ENCODE data around the gene TASOR2. TPM values are rescaled to one million over a fixed set of nuclear protein-coding genes. Genes with fewer than 3 reads are reported as not detected.

TASOR2 gene
- total and polyA plus RNA-seq, 9 donors: 21.9 to 51.3 (median 30.1) TPM

DNA sequence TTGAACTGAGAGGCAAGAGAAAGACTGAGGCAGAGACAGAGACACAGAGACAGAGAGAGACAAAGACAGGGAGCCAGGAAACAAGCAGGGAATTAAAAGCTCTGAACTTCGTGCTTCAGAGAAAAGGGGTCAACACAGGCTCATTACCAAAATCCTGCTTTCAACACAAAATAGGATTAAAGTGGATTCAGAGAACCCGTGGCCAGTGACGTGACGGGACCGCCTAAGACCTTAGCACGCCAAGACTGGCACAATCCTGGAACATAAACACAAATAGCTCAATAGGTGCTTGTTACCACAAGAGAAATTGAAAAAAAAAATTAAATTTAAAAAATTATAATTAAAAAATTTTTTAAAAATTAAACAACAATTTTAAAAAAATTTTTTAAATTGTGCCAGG lies 39.7 kb upstream of the TASOR2 start:
- peak overlapping the region; percentile 88 for H3K27ac ChIP-seq (ENCODE audit: low read length)
- H3K4me3 ChIP-seq (ENCODE audit: low read length): no peak overlapping the region
- DNase-seq: no peak
- H3K9me3 ChIP-seq (replicated peaks; ENCODE audit: control insufficient read depth, low read depth, low read length): no peaks in the 10 kb centered on the region
- no CpG with 5 or more reads among the region's 6 CpGs for WGBS (ENCODE audit: insufficient coverage)
- peaks cover 42% of the 10 kb centered on the region for H3K36me3 ChIP-seq (ENCODE audit: control insufficient read depth, insufficient read depth, low read length)
- H3K27me3 ChIP-seq (ENCODE audit: control insufficient read depth, insufficient read depth, low read length): no peaks in the 10 kb centered on the region
- H3K4me1 ChIP-seq (ENCODE audit: control insufficient read depth, insufficient read depth, low read length): peaks cover 22% of the 10 kb centered on the region

DNA sequence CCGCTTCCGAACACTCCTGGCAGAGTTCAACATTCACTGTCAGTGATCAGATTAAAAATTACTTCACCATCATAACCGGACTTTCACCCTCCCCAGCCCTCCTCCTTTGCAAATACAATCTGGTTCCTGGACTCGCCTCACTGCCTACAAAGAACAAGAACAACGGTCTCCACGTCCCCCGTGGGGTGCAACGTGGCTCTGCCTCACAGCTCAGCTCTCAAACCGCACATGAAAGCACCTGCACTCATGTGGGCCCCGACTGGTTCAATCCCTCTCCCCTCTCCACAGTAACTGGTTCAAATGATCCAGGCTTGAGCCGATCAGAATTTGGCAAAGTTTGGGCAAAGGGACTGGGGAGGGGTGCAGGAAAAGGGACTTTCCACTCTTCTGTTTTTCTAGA lies 39.3 kb upstream of the TASOR2 start:
- H3K36me3 ChIP-seq (ENCODE audit: control insufficient read depth, insufficient read depth, low read length): peaks cover 37% of the 10 kb centered on the region
- no peaks in the 10 kb centered on the region for H3K9me3 ChIP-seq (replicated peaks; ENCODE audit: control insufficient read depth, low read depth, low read length)
- peaks cover 25% of the 10 kb centered on the region for H3K4me1 ChIP-seq (ENCODE audit: control insufficient read depth, insufficient read depth, low read length)
- H3K27ac ChIP-seq (ENCODE audit: low read length): peak overlapping the region; percentile 37
- peak; percentile 64 for DNase-seq
- no peak overlapping the region for H3K4me3 ChIP-seq (ENCODE audit: low read length)
- no peaks in the 10 kb centered on the region for H3K27me3 ChIP-seq (ENCODE audit: control insufficient read depth, insufficient read depth, low read length)
- WGBS (ENCODE audit: insufficient coverage): 58% methylated on average over 9 of the region's 11 CpGs

DNA sequence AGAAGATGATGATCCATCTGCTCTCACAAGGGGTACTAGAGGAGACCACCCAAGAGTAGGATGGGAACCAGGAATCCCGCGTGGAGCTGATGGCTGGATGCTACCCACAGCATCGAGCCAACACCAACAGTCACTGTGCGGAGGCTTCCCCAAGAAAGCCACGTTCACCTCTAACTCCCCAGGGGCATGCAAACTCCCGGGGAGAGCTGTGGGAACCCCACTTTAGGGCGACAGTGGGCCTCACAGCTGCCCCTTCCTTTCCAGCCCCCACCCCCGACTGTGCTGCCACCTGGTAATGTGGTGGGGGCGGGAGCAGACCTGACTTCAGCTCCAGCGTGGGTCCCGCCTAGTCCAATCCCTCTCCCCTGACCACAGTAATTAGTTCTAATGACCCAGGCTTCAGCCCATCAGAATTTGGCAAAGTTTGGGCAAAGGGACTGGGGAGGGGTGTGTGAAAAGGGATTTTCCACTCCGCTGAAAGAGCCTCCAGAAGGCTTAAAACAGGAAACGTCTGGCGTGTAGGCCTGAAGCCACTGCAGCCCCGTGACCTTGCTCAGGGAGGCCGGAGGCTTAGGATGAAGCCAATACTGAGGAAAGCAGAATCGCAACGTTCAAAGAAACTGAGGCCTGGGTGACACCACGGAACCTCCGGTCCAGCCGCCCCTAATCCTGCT lies 38.6 kb upstream of the TASOR2 start:
- 48% methylated on average over 15 of the region's 21 CpGs for WGBS (ENCODE audit: insufficient coverage)
- peak; percentile 63 for DNase-seq
- Histone ChIP-seq H3K36me3 (ENCODE audit: control insufficient read depth, insufficient read depth, low read length) (peaks cover 38% of the 10 kb centered on the region), H3K27ac (ENCODE audit: low read length) (peak overlapping the region; percentile 9), H3K27me3 (ENCODE audit: control insufficient read depth, insufficient read depth, low read length) (no peaks in the 10 kb centered on the region), H3K4me3 (ENCODE audit: low read length) (no peak overlapping the region), H3K9me3 (replicated peaks; ENCODE audit: control insufficient read depth, low read depth, low read length) (no peaks in the 10 kb centered on the region), H3K4me1 (ENCODE audit: control insufficient read depth, insufficient read depth, low read length) (peaks cover 32% of the 10 kb centered on the region)

DNA sequence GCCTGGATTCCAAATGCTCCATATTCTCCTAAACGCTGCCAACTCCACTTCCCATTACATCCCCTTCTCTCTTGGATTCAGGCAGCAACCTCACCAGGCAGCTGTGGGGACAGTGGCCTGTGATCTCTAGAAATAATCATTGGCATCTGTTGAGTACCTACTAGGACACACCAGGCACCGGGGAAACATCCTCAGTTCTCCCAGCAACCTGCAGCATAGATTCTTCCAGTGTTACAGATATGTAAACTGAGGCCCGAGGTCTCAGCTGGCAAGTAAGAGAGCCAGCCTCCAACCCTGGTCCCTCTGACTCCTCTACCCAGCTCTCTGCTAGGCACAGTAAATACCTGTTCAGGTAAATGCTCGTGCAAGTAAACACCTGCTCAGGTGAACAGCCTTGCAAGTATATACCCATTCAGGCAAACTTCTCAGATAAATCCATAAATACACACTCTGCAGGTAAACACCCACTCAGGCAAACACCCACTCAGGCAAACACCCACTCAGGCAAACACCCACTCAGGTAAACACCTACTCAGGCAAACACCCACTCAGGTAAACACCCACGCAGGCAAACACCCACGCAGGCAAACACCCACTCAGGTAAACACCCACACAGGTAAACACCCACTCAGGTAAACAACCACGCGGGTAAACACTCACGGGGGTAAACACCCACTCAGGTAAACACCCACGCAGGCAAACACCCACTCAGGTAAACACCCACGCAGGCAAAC lies 37.0 kb upstream of the TASOR2 start:
- 88% methylated on average over 9 of the region's 11 CpGs for WGBS (ENCODE audit: insufficient coverage)
- Histone ChIP-seq H3K27ac (ENCODE audit: low read length) (no peak overlapping the region), H3K4me1 (ENCODE audit: control insufficient read depth, insufficient read depth, low read length) (peaks cover 37% of the 10 kb centered on the region), H3K9me3 (replicated peaks; ENCODE audit: control insufficient read depth, low read depth, low read length) (no peaks in the 10 kb centered on the region), H3K4me3 (ENCODE audit: low read length) (no peak overlapping the region), H3K36me3 (ENCODE audit: control insufficient read depth, insufficient read depth, low read length) (peaks cover 31% of the 10 kb centered on the region), H3K27me3 (ENCODE audit: control insufficient read depth, insufficient read depth, low read length) (no peaks in the 10 kb centered on the region)
- DNase-seq: no peak

DNA sequence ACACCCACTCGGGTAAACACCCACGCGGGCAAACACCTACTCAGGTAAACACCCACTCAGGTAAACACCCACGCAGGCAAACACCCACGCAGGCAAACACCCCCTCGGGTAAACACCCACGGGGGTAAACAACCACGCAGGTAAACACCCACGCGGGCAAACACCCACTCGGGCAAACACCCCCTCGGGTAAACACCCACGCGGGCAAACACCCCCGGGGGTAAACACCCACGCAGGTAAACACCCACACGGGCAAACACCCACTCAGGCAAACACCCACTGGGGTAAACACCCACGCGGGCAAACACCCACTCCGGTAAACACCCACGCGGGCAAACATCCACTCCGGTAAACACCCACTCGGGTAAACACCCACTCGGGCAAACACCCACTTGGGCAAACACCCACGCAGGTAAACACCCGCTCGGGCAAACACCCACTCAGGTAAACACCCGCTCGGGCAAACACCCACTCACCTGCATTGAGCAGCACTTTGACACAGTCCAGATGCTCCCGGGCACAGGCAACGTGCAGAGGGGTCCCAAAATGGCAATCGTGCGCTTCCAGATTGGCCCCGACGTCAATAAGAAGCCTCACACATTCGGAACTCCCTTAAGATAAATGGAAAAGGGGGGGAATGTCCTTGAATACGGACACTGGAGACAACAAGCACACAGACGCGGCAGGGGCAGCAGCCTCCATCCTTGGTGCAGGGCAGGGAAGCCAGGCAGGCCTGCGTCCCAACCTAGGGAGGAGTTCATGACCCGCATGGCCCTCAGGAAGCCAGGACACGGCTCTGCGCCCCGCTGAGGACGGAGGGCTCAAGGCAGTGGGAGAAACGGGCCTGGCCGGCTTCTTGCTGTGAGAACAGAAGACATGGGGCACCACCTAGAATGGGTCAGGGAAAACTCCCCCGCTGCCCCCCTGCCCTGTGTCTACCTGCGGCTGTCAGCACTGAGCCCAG lies 35.9 kb upstream of the TASOR2 start:
- no peaks in the 10 kb centered on the region for H3K9me3 ChIP-seq (replicated peaks; ENCODE audit: control insufficient read depth, low read depth, low read length)
- 91% methylated on average over 35 of the region's 50 CpGs for WGBS (ENCODE audit: insufficient coverage)
- peaks cover 34% of the 10 kb centered on the region for H3K36me3 ChIP-seq (ENCODE audit: control insufficient read depth, insufficient read depth, low read length)
- no peak for DNase-seq
- H3K27ac ChIP-seq (ENCODE audit: low read length): no peak overlapping the region
- no peak overlapping the region for H3K4me3 ChIP-seq (ENCODE audit: low read length)
- no peaks in the 10 kb centered on the region for H3K27me3 ChIP-seq (ENCODE audit: control insufficient read depth, insufficient read depth, low read length)
- peaks cover 35% of the 10 kb centered on the region for H3K4me1 ChIP-seq (ENCODE audit: control insufficient read depth, insufficient read depth, low read length)

DNA sequence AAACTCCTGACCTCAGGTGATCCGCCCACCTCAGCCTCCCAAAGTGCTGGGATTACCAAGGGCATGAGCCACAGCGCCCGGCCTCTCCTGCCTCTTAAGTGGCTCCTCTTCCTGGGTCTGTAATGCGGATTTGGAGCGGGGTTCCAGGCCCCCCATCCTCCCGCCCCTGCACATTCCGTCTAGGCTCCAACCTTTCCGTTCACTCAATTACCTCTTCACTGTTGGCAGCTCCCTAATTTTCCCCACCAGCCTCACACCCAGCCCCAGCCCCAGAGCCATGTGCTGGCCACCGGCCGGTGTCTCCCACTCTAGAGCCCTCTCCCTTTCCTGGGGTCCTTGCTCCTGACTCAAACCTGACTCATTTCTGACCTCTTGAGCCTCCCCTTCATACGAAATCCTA lies 34.9 kb upstream of the TASOR2 start:
- no peaks in the 10 kb centered on the region for H3K27me3 ChIP-seq (ENCODE audit: control insufficient read depth, insufficient read depth, low read length)
- H3K4me3 ChIP-seq (ENCODE audit: low read length): no peak overlapping the region
- no peaks in the 10 kb centered on the region for H3K9me3 ChIP-seq (replicated peaks; ENCODE audit: control insufficient read depth, low read depth, low read length)
- peaks cover 28% of the 10 kb centered on the region for H3K4me1 ChIP-seq (ENCODE audit: control insufficient read depth, insufficient read depth, low read length)
- H3K27ac ChIP-seq (ENCODE audit: low read length): no peak overlapping the region
- peaks cover 34% of the 10 kb centered on the region for H3K36me3 ChIP-seq (ENCODE audit: control insufficient read depth, insufficient read depth, low read length)
- WGBS (ENCODE audit: insufficient coverage): 89% methylated on average over 11 of the region's 11 CpGs
- DNase-seq: no peak

DNA sequence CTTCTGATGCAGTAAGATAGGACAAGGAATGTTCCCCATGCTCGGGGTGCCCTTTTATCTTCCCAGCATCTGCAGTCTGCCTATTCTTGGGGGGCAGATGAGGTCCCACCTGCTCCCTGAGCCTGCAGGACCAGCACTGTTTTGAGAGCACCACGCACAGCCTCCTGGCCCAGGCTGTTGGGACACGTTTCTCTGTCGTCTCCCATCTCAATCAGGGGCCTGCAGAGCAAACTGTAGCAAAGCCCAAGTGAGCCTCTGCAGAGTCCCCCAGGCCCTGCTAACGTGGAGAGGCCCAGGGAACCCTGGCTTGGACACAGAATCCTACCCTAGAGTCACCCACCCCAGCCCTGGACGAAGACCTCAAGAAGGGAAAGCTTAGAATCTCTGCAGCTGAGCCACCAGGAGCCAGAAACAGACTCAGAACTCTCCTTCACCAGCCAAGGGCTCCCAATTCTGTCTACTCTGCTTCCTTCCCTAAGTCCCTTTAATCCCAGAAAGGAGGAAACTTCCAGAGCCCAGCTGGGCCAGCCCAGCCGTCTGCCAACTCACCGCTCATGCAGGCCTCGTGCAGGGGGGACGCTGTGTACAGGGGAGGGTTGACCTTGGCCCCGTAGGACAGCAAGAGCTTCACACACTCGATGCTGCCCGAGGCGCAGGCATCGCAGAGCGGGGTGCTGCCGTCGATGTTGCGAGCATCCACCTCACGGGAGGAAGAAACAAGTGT lies 33.8 kb upstream of the TASOR2 start:
- Histone ChIP-seq H3K36me3 (ENCODE audit: control insufficient read depth, insufficient read depth, low read length) (peaks cover 33% of the 10 kb centered on the region), H3K27ac (ENCODE audit: low read length) (peak overlapping the region; percentile 35), H3K9me3 (replicated peaks; ENCODE audit: control insufficient read depth, low read depth, low read length) (no peaks in the 10 kb centered on the region), H3K4me1 (ENCODE audit: control insufficient read depth, insufficient read depth, low read length) (peaks cover 22% of the 10 kb centered on the region), H3K27me3 (ENCODE audit: control insufficient read depth, insufficient read depth, low read length) (no peaks in the 10 kb centered on the region), H3K4me3 (ENCODE audit: low read length) (no peak overlapping the region)
- WGBS (ENCODE audit: insufficient coverage): 65% methylated on average over 20 of the region's 20 CpGs
- DNase-seq: no peak

DNA sequence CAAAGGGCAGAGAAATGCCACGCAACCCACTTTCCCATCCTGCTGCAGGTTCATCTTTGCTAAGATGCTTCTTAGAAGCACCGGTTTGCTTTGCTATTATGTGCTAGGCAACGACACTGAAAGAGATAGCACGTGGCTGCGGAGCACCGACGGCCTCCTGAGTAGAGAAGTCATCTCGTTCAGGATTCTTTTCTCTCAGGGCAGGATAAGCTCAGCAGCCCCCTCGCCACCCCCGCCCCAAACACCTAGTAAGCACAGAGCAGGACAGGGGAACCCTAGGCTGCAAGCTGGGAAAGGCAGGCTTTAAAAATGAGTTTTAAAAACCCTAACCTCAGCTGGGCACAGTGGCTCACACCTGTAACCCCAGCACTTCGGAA lies 33.3 kb upstream of the TASOR2 start:
- Histone ChIP-seq H3K4me1 (ENCODE audit: control insufficient read depth, insufficient read depth, low read length) (peaks cover 17% of the 10 kb centered on the region), H3K27me3 (ENCODE audit: control insufficient read depth, insufficient read depth, low read length) (no peaks in the 10 kb centered on the region), H3K27ac (ENCODE audit: low read length) (peak overlapping the region; percentile 35), H3K36me3 (ENCODE audit: control insufficient read depth, insufficient read depth, low read length) (peaks cover 30% of the 10 kb centered on the region), H3K4me3 (ENCODE audit: low read length) (no peak overlapping the region), H3K9me3 (replicated peaks; ENCODE audit: control insufficient read depth, low read depth, low read length) (no peaks in the 10 kb centered on the region)
- WGBS (ENCODE audit: insufficient coverage): 85% methylated on average over 6 of the region's 11 CpGs
- no peak for DNase-seq

DNA sequence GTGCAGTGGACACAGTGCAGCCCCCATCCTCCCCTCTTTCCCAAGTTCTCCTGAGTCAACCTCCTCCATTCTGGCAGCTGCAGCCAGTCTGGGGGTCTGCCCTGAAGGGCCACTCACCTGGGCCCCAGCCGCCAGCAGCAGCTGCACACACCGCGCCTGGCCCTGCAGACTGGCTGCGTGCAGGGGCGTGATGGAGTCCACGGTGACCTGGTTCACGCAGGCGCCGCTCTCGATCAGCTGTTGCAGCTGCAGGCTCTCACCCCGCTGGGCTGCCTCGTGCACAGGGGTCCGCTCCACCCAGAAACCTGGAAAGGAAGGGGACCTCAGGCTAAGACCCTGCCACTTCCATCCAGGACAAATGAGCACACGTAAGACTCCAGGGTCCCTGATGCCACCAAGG lies 31.9 kb upstream of the TASOR2 start:
- H3K4me3 ChIP-seq (ENCODE audit: low read length): no peak overlapping the region
- H3K4me1 ChIP-seq (ENCODE audit: control insufficient read depth, insufficient read depth, low read length): peaks cover 15% of the 10 kb centered on the region
- H3K36me3 ChIP-seq (ENCODE audit: control insufficient read depth, insufficient read depth, low read length): peaks cover 24% of the 10 kb centered on the region
- no peak overlapping the region for H3K27ac ChIP-seq (ENCODE audit: low read length)
- 92% methylated on average over 14 of the region's 14 CpGs for WGBS (ENCODE audit: insufficient coverage)
- no peaks in the 10 kb centered on the region for H3K27me3 ChIP-seq (ENCODE audit: control insufficient read depth, insufficient read depth, low read length)
- DNase-seq: no peak
- H3K9me3 ChIP-seq (replicated peaks; ENCODE audit: control insufficient read depth, low read depth, low read length): no peaks in the 10 kb centered on the region
